ENCODE results near the gene PJA2.
"Not testable (repeated sequence)": the region's sequence is repeated elsewhere in the genome, so short reads cannot be mapped to it uniquely, and the experiment has no call there.

Gene PJA2

GRCh38 chr5:109409844-109410388, at the start of gene PJA2:
Gene PJA2 (minus strand): TSS chr5:109409974. CDS start chr5:109383433, 26,541 bp downstream.
- DNase-seq: peak; percentile 97

- peak; percentile 15 for DNase-seq
Observed at GRCh38 chr5:109455598-109456096, 45.9 kb upstream of the PJA2 start.

DNA sequence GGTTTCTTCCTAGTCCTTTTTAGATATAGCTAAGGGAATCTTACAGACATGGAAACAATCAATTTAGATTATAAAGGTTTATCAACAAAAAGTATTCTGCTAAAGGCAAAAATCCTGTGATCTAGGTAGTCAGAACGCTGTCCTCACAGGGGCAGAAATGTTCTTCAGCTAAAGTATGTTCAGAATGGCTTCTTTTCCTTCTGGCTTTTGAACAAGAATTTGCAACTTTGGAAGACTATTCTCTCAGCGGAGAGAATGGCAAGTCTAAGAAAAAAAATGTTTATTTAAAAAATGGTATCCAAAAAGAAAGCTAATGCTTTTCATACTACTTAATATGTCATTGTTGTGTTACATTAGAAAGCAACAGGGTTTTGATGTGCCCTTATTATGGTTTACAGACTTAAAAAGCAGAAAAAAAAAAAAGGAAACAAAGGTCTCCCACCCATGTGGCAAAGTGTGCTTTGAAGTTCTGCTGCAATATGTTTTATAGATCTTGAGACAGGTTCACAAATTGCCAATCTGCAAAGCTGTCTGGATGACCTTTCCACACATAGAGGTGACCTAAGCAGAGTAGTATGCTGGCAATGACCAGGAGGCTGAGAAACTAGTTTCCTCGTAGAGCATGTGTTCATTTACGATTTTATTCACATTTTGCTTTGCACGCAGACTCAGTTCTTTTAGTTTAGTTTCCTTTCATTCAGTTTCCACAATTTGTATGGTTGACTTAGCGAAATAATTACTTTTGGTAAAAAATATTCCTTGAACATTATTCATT, 45.1 kb upstream of the PJA2 start:
- DNase-seq: no peak

DNA sequence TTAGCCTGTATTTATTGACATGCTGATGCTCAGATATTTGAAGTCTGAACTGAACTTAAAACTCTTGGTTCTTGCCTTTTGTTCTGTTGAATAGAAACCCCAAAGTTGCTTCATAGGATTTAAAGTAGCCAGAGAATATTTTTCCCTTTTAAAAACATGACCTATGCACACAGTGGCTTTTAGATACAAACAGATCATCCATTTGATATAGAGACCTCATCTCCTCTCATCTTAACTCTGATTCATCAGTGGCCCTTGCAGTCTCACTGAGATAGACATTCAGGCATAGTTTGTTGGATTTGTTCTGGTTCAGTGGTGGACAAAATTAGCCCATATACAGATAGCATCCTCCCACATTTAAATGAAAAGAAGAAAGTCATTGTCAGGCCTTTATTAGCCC, 43.5 kb upstream of the PJA2 start:
- no peak for DNase-seq

DNA sequence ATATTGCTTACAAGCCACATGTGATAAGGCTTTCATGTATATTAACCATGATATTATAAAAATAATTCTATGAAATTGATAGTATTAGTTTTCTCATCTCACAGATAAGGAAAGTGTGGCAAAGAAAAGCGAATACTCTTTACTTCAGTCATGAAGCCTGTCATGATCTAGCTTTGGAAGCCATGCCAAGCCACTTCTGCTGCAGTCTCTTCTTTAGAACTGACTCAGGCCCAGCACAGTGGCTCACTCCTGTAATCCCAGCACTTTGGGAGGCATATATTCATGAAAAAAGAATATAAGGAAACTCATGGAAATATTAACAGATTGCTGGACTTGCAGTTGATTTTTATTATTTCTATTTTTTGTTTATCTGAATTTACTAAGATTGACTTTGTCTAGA, 42.9 kb upstream of the PJA2 start:
- no peak for DNase-seq

DNA sequence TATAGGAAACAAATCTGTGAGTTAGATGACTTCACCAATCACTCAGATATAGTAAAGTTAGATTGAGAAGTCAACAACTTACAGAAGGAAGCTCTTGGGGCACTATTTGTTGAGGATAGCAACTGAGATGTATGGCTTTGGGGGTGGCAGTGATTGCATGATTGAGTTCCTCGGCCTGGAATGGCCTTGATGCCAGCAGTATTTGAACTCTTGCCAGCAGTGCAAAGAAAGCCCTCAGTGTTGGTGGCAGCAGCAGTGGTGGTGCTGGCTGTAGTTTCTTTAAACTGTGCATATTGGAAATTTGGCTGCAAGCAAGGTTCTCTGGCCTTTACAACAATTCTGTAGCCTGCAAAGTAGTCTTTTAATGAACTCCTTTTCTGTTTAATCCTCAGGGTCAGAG, 41.4 kb upstream of the PJA2 start:
- no peak for DNase-seq

DNA sequence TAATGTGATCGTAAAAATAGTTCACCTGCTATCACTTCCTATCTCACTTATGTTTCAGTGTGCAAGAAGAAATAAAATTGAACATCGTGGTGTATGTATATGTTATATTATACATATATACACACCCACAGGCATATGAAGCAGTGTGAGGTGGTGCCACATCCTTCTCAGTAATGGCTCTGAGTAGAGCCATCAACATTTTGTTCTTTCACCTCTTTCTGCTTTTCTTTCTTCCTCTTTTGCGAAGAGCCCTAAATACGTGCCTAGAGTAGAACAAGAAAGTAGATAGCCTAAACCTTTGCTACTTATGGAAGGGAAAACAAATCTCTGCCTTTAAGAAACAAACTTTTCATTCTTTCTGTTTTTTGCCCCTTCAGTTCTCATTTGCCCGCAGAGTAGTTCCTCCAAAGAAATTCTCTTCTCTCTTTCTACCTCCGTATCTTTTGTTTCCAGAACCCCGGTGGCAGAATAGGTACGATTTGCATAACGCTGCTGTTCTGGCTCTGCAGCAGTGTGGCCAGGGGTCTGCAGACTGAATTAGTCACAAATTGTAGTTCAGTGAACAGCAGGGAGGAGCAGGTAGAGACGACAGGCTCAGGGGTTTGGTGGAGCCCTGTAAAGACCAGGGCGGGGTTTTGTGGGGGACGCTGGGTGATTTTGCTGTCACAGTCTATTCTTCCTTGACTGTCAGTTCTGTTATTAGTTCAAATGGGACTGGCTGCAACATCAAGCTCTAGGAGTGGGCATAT, 40.5 kb upstream of the PJA2 start:
- no peak for DNase-seq

- no peak for DNase-seq
Observed at GRCh38 chr5:109448838-109449237, 39.1 kb upstream of the PJA2 start.

DNA sequence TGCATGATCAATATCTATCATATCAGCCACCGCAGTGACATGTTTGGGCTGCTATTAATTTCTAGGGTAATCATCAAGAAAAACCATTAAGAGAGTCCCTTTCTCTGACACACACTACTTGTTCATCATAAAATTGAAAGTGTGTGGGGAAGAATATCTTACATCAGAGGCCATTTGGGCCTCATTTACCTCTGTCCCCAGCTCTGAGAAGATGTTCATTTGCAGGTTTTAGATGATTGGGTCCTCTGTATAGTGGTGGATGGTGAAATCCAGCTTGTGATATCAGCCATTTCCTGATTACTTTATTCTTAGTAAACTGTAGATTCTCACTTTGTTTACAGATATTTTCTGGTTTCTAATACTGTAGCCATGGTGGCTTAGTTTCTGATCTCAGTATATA, 29.8 kb upstream of the PJA2 start:
- DNase-seq: no peak

DNA sequence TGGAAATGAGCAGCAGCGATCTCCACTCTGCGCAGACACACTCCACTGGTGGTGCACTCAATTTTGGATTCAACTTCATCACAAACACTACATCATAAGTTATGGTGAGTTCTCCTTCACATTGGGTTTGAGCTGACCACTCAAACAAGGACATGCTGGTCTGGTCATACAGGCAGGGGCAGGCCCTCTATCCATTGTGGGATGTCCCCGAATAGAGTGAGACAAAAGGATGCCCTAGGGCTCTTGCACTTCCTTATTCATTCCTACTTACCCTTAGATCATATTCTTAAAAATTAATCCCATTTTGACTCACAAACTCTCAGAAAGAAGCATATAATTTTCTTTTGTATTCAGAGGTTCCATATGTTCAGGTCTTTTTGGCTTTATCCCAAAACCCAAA, 16.3 kb upstream of the PJA2 start:
- DNase-seq: no peak

GRCh38 chr5:109425521-109425920, 15.7 kb upstream of the PJA2 start:
- not testable (repeated sequence) for DNase-seq

DNA sequence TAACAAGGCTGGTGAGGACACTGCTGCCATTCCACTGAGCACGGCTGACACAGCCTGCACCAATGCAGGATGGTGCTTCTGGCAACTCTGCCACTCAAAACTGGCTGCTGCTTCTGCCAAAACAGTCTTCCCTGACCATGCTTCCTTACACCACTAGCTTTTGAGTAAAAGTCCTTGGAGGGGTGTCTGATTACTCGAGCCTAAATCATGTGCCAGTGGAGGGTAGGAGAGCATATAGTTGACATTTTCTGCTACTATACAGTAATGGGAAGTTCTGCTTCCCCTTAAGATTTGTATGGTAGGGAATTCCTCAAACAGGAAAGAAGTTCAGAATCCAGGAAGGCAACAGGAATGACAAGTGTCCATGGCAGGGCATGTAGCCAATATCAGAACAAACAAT, 12.2 kb upstream of the PJA2 start:
- no peak for DNase-seq

GRCh38 chr5:109418712-109419352, 9.1 kb upstream of the PJA2 start:
- DNase-seq: no peak

GRCh38 chr5:109416882-109417281, 7.1 kb upstream of the PJA2 start:
- DNase-seq: no peak

- not testable (repeated sequence) for DNase-seq
Observed at GRCh38 chr5:109413921-109414461, 4.2 kb upstream of the PJA2 start.

- no peak for DNase-seq
Observed at GRCh38 chr5:109413458-109413857, 3.7 kb upstream of the PJA2 start.

- no peak for DNase-seq
Observed at GRCh38 chr5:109412981-109413402, 3.2 kb upstream of the PJA2 start.

- DNase-seq: no peak
Observed at GRCh38 chr5:109411627-109412026, 1.9 kb upstream of the PJA2 start.

GRCh38 chr5:109411149-109411514, 1.4 kb upstream of the PJA2 start:
- no peak for DNase-seq

DNA sequence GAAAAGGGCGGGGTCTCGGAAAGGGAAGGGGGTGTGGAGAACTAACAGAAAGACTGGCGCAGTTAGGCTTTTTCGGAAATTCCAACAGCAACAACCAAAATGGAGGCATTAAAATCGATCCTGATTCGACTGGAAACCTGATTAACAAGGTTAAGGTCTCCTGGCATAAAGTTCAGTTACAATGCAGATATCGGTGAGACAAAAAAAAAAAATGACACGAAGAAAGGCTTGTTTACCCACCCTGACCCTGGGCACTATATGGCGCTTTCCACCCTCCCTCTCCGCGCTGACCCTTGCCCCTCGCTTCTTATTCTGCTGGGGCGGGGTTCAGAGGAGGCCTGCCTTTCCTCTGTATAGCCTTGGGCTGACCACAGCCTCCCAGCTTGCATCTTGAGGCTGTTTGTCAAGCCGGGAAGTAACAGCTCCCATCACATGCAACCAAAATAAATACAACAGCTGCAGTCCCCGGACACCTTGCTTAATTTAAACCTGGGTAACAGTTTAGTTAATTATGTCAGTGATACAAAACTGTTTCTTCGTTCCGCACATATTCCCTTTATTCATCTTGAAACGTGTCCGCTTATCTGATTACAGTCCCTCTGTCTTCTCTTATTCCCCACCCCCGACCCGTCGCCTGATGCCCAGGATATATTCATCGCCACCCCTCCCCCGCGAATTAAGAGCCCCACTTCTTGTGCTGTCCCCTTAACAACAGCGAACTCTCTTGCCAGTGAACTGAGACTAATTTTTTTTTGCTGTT, 795 bp upstream of the PJA2 start:
- DNase-seq: peak; percentile 25

GRCh38 chr5:109408991-109409843, 557 bp downstream of the PJA2 start:
- peak; percentile 81 for DNase-seq
